Iris pigment epithelial cell (primary cell): ENCODE data around the gene STRBP.
"Not testable (repeated sequence)": the region's sequence is repeated elsewhere in the genome, so short reads cannot be mapped to it uniquely, and the experiment has no call there.

ENCODE experiments used
- DNase-seq: peaks from one replicate; pipeline ENCODE4 v3.0.0-alpha.2; 2011; ENCODE audit warnings: low read depth

Gene STRBP

GRCh38 chr9:123283048-123283408, 14.6 kb upstream of the STRBP start:
- DNase-seq: no peak

- DNase-seq: no peak
Measured at GRCh38 chr9:123282362-123283047, 14.1 kb upstream of the STRBP start.

- DNase-seq: no peak
Measured at GRCh38 chr9:123281659-123282350, 13.4 kb upstream of the STRBP start.

GRCh38 chr9:123278879-123279493, 10.6 kb upstream of the STRBP start:
- not testable (repeated sequence) for DNase-seq

GRCh38 chr9:123278361-123278760, 10.0 kb upstream of the STRBP start:
- no peak for DNase-seq

GRCh38 chr9:123276551-123276950, 8.2 kb upstream of the STRBP start:
- DNase-seq: no peak

- not testable (repeated sequence) for DNase-seq
Measured at GRCh38 chr9:123271133-123271532, 2.7 kb upstream of the STRBP start.

- DNase-seq: no peak
Measured at GRCh38 chr9:123269281-123269680, 895 bp upstream of the STRBP start.

- DNase-seq: peak; percentile 19
Measured at GRCh38 chr9:123268199-123268464, 254 bp downstream of the STRBP start.

- DNase-seq: no peak
Measured at GRCh38 chr9:123267481-123268198, 746 bp downstream of the STRBP start.

- DNase-seq: no peak
Measured at GRCh38 chr9:123266655-123267399, 1.6 kb downstream of the STRBP start.

- no peak for DNase-seq
Measured at GRCh38 chr9:123265833-123266232, 2.6 kb downstream of the STRBP start.

- DNase-seq: no peak
Measured at GRCh38 chr9:123263227-123263626, 5.2 kb downstream of the STRBP start.

- DNase-seq: no peak
Measured at GRCh38 chr9:123262338-123262737, 6.0 kb downstream of the STRBP start.

GRCh38 chr9:123261006-123261677, 7.2 kb downstream of the STRBP start:
- no peak for DNase-seq

- DNase-seq: no peak
Measured at GRCh38 chr9:123260340-123260739, 8.0 kb downstream of the STRBP start.

GRCh38 chr9:123257276-123257675, 11.1 kb downstream of the STRBP start:
- no peak for DNase-seq

GRCh38 chr9:123255718-123256117, 12.7 kb downstream of the STRBP start:
- DNase-seq: no peak

- DNase-seq: no peak
Measured at GRCh38 chr9:123253204-123253603, 15.2 kb downstream of the STRBP start.

GRCh38 chr9:123251741-123252140, 16.6 kb downstream of the STRBP start:
- no peak for DNase-seq

- no peak for DNase-seq
Measured at GRCh38 chr9:123251324-123251723, 17.1 kb downstream of the STRBP start.

- DNase-seq: no peak
Measured at GRCh38 chr9:123250504-123250903, 17.9 kb downstream of the STRBP start.
